Mesothelial cell of epicardium (in vitro differentiated cells): ENCODE results near the gene NSRP1. TPM values are rescaled to one million over a fixed set of nuclear protein-coding genes. Genes with fewer than 3 reads are reported as not detected.
"Not testable (repeated sequence)": the region's sequence is repeated elsewhere in the genome, so short reads cannot be mapped to it uniquely, and the experiment has no call there.

Experiments used
- DNase-seq, 2 experiments: peaks; one replicate each; pipeline ENCODE4 v3.0.0; 2021; ENCODE audit warnings: low spot score in 2 of 2; ENCODE audit not compliant: unreplicated experiment in 2 of 2
- H3K27ac Mint-ChIP-seq: 2 replicates; pipeline ENCODE4 v1.8.0; 2021; ENCODE audit warnings: mixed read lengths
- H3K27me3 Mint-ChIP-seq: 2 replicates; pipeline ENCODE4 v1.8.0; 2021; ENCODE audit warnings: low read depth, mixed read lengths
- H3K36me3 Mint-ChIP-seq: 2 replicates; pipeline ENCODE4 v1.8.0; 2021; ENCODE audit warnings: mixed read lengths
- H3K4me1 Mint-ChIP-seq: 2 replicates; pipeline ENCODE4 v1.8.0; 2021; ENCODE audit warnings: mixed read lengths
- H3K4me3 Mint-ChIP-seq: 2 replicates; pipeline ENCODE4 v1.8.0; 2021; ENCODE audit warnings: mild to moderate bottlenecking, moderate library complexity, mixed read lengths
- H3K9me3 Mint-ChIP-seq: 2 replicates; pipeline ENCODE4 v1.8.0; 2021; ENCODE audit warnings: mixed read lengths
- CTCF ChIP-seq: fragments of 200-600 bp; sonication (generic); IDR thresholded peaks from one replicate; pipeline ENCODE4 v1.5.0; 2021; ENCODE audit warnings: antibody characterized with exemption; ENCODE audit not compliant: unreplicated experiment
- total RNA-seq: library from RNA; stranded (reverse); gene quantifications from 3 replicates; pipeline ENCODE4 v1.2.1, GENCODE V29; 2021

NSRP1 gene
- total RNA-seq, 1 donor from 2014 or later = 32.7 TPM

GRCh38 chr17:30084788-30085187, 31.8 kb upstream of the NSRP1 start:
- Mint-ChIP-seq H3K27me3 (peaks cover 21% of the 10 kb centered on the region), H3K27ac (no peak overlapping the region), H3K4me3 (no peak overlapping the region), H3K36me3 (no peaks in the 10 kb centered on the region), H3K9me3 (no peaks in the 10 kb centered on the region), H3K4me1 (no peaks in the 10 kb centered on the region)
- no peak for DNase-seq
- no peak for TF ChIP-seq CTCF

DNA sequence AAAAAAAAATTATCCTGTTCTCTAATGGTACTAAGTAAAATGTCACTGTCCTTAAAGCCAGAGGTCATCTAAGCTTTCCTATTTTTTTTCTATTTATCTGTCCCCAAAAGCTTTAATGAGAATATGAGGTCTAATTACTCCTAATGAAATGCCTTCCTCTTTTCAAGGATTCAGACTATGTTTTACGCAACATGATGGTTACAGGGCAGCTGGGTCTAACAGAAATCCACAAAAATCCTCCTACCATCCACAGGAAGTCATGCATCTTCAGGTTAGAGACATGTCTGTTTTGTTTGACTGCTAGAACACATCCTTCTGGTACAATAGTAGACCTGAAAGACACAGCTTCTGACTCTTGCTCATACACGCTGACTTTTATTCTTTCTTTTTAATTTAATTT, 29.7 kb upstream of the NSRP1 start:
- no peaks in the 10 kb centered on the region for H3K9me3 Mint-ChIP-seq
- peaks cover 23% of the 10 kb centered on the region for H3K27me3 Mint-ChIP-seq
- H3K27ac Mint-ChIP-seq = no peak overlapping the region
- no peak for TF ChIP-seq CTCF
- no peaks in the 10 kb centered on the region for H3K4me1 Mint-ChIP-seq
- H3K36me3 Mint-ChIP-seq = no peaks in the 10 kb centered on the region
- no peak for DNase-seq
- H3K4me3 Mint-ChIP-seq = no peak overlapping the region

DNA sequence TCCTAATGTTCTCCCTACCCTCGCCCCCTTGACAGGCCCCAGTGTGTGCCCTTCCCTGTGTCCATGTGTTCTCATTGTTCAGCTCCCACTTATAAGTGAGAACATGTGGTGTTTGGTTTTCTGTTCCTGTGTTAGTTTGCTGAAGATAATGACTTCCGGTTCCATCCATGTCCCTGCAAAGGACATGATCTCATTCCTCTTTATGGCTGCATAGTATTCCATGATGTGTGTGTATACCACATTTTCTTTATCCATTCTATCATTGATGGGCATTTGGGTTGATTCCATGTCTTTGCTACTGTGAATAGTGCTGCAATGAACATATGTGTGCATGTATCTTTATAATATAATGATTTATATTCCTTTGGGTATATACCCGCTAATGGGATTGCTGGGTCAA, 29.2 kb upstream of the NSRP1 start:
- not testable (repeated sequence) for H3K9me3 Mint-ChIP-seq, H3K27ac Mint-ChIP-seq, H3K36me3 Mint-ChIP-seq, H3K4me3 Mint-ChIP-seq, H3K4me1 Mint-ChIP-seq, DNase-seq
- peaks cover 25% of the 10 kb centered on the region for H3K27me3 Mint-ChIP-seq

DNA sequence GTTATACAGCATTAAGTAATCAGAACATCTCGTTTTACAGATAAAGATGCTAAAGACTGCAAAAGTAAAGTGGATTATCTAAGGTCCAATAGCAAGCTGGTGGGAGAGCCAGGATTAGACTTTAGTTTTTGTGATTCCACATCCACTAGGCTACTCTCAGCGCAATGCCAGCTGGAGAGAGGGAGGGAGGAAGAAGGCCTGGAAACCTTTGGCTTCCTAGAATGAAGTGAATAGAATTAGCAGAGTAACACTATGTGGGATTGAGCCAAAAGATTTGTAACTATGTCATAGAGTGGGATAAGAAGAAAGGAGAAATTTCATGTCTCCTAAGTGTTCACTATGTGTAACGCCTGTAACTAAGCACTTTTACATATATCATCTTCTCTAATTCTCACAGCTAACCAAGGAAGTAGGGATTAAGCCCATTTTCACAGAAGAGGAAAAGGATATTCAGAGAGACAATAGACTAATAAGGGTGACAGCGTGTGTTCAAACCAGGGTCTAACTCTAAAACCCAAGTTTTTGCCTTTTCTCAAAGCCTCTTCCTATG, 25.4 kb upstream of the NSRP1 start:
- no peak overlapping the region for H3K4me3 Mint-ChIP-seq
- H3K27ac Mint-ChIP-seq = peak overlapping the region; percentile 7
- peaks cover 2% of the 10 kb centered on the region for H3K4me1 Mint-ChIP-seq
- H3K36me3 Mint-ChIP-seq = no peaks in the 10 kb centered on the region
- peaks cover 32% of the 10 kb centered on the region for H3K27me3 Mint-ChIP-seq
- H3K9me3 Mint-ChIP-seq = no peaks in the 10 kb centered on the region
- DNase-seq = no peak
- no peak for TF ChIP-seq CTCF

- no peaks in the 10 kb centered on the region for H3K36me3 Mint-ChIP-seq
- no peak for DNase-seq
- TF ChIP-seq CTCF = no peak
- H3K4me1 Mint-ChIP-seq = peaks cover 2% of the 10 kb centered on the region
- H3K27me3 Mint-ChIP-seq = peaks cover 32% of the 10 kb centered on the region
- no peaks in the 10 kb centered on the region for H3K9me3 Mint-ChIP-seq
- H3K4me3 Mint-ChIP-seq = no peak overlapping the region
- H3K27ac Mint-ChIP-seq = peak overlapping the region; percentile 7
Measured at GRCh38 chr17:30091771-30092170, 24.8 kb upstream of the NSRP1 start.

- DNase-seq = no peak
- H3K27ac Mint-ChIP-seq = no peak overlapping the region
- peaks cover 2% of the 10 kb centered on the region for H3K4me1 Mint-ChIP-seq
- H3K27me3 Mint-ChIP-seq = peaks cover 30% of the 10 kb centered on the region
- no peaks in the 10 kb centered on the region for H3K36me3 Mint-ChIP-seq
- H3K4me3 Mint-ChIP-seq = no peak overlapping the region
- no peak for TF ChIP-seq CTCF
- H3K9me3 Mint-ChIP-seq = no peaks in the 10 kb centered on the region
Measured at GRCh38 chr17:30092886-30093285, 23.7 kb upstream of the NSRP1 start.
